Activated naive CD4-positive, alpha-beta T cell treated with Interleukin-2 at 50 U/mL for 16 hours (primary cell): ENCODE results near the gene MYO1C.

Experiments
- DNase-seq: peaks from one replicate; pipeline ENCODE4 v3.0.0-alpha.2; 2020

MYO1C gene

DNA sequence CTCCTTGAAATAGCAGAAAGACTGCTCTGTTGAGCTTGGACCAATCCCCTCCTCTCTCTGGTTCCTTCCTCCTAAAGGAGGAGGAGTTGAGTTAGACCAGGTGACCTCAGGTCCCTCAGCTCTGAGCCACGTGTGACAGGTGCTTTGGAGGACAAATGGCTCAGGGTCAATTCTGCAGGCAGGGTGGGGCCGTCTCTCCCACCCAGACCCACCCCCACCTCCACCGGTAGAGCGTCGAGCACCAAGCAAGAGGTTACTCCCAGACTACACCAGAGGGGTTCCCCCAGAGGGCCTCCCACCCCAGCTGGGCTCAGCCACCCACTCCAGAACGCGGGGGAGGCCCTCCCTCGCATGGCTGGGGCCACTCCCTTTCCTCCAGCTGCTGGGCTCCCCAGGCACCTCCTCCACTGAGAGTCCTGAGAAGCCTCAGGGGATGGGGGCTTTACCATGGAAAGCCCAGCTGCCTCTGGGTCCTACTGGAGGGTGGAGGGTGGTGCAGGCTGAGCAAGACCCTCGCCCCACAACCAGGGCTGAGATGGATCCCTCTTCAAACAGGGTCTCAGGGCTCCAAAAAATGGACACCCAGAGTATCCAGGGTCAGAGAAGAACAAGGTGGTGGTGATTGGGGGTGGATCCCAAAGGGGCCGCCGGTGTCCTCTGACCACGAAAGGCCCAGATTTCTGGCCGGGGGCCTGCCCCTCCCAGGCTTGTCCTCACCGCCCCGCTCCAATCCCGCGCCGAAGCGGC lies 7.6 kb downstream of the MYO1C start:
- DNase-seq, result peak; percentile 47

DNA sequence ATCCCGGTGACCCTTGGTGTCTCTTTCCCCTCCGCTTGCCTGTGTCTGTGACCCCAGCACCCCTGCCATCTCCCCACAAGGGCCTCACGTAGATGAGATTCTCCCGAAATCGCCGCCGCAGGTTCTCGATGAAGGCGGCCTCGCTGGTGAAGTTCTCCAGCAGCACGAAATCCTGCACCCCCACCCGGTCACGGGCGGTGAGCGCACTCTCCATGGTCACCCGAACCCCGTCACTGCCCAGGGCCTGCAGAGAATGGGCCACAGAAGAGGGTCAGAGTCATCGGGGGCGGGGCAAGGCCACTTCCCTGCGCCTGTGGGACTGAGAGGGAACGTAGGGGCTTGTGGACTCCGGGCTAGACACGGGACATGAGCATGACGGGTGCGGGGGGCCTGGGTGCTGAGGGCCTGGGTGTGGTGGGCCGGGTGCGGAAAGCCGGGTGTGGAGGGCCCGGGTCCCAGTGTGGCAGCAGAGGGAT lies 8.4 kb downstream of the MYO1C start:
- no peak for DNase-seq

DNA sequence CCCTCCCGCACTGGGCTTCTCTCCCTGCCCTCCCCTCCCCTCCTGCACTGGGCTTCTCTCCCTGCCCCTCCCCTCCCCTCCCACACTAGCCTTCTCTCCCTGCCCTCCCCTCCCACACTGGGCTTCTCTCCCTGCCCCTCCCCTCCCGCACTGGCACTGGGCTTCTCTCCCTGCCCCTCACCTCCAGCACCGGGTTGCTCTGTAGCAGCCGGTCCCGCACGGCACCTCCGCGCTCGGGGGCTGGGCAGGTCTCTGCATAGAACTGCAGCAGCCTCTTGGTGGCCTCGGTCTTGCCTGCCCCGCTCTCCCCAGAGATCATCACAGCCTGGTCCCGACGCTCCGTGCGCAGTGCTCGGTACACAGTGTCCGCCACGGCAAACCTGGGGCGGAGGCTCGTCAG lies 9.8 kb downstream of the MYO1C start:
- DNase-seq, result no peak

DNA sequence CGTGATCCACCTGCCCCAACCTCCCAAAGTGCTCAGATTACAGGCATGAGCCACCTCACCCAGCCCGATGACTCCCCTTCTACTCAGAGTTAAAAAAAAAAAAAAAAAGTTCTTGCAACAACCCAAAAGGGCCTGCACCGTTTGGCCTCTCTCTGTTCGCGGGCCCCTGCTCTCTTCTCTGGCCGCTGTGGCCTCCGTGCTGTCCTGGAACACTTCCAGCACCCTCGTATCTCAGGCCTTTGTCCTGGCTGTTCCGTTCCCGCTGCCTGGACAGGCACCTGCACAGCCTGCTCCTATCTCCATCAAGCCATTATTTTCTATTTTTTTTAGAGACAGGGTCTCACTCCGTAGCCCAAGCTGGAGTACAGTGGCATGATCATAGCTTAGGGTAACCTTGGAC lies 10.8 kb downstream of the MYO1C start:
- DNase-seq, result no peak

DNA sequence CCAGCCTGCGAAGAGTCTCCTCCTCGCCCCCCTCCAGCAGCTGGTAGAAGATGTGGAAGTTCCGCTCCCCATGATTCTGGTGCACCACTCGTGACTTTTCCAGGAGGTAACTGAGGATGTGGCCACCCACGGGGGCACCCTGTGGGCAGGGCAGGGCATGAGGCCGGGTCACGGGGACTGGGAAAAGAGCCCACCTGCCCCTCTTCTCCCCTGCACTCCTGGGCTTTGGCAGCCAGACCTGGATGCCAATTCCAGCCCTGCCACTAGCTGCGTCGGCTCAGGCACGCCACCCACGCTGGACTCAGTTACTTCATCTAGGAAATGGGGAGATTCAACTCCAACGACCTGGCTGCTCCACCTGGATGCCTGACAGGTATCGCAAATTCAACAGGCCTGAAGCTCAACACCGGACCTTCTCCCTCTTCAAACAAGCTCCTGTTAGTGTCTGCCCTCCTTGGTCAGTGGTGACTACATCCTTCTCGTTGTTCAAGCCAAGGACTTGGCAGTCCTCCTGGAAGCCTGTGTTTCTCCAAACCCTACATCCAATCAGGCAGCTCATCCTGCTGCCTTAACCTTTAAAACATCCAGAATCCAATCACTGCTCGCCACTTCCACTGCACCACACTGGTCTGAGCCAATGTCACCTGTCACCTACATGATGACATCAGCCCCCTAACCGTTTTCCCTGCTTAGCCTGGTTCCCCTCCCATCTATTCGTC lies 11.6 kb downstream of the MYO1C start:
- DNase-seq, result no peak

DNA sequence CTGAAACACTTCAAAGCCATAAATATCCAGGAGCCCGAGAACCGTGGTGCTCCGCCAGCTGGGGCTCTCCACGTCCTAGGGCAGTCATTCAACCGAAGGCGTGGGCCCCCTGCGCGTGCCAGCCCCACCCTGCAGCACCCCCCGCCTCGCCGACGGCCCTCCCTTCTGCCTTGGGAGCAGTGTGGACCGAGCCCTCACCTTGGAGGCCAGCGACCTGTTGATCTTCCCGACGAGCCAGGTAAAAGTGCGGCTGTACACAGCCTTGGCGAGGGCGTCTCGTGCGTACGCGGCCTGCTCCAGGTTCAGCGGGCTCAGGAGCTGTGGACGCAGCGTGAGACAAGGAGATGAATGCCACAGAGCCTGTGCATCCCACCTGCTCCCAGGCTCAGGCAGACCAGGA lies 14.1 kb downstream of the MYO1C start:
- DNase-seq, result no peak

DNA sequence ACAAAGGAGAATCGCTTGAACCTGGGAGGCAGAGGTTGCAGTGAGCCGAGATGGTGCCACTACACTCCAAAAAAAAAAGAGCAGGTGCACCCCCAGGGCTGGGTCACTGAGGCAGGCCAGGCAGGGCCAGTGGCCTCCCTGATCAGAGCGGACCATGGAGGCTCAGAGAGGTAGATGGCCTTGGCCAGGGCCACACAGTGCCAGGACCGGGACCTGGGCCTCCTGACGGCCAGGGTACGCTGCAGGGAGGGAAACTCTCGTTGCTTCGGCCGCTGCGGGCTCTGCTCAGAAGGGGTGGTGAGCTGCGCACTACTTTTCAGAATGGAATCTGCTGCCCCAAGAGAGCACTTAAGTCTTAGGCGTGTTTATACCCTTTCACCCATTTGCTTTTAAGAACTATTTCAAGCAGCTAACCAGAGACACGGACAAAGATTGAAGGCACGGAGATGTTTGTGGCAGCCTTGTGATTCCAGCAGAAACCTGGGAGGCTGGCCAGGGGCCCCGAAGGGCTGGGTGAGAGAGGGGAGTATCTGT lies 17.1 kb downstream of the MYO1C start:
- no peak for DNase-seq

DNA sequence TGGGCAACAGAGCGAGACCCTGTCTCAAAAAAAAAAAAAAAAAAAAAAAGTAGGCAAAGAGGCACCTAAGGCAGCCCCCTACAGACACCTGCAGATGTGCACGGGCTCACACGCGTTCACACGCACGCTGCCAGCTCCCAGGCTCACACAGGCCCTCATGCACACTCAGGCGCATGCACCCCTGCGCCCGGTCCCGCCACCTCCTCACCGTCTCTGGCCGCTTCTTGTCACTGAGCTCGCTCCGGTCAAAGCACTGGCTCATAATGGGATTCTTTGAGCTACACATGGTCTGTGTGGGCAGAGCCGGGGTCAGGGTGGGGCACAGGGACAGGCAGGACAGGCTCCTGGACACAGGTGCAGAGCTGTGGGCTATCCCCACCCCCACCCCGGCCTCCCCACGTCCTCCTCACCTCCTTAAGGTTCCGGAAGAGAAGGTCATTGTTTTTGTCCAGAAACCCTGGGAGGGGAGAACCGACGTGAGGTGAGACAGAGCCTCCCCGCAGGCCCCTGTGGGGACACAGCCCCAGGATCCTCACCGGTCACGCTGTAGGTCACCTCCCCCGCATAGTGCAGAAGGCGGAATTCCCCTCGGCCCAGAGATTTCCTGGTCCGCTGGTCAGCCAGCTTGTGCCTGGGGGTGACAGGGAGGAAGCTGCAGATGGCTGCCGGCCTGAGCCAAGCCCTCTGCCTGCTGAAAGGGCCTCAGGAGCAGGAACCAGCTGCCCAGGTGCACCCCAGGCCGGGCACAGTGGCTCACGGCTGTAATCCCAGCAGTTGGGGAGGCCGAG lies 17.9 kb downstream of the MYO1C start:
- no peak for DNase-seq

DNA sequence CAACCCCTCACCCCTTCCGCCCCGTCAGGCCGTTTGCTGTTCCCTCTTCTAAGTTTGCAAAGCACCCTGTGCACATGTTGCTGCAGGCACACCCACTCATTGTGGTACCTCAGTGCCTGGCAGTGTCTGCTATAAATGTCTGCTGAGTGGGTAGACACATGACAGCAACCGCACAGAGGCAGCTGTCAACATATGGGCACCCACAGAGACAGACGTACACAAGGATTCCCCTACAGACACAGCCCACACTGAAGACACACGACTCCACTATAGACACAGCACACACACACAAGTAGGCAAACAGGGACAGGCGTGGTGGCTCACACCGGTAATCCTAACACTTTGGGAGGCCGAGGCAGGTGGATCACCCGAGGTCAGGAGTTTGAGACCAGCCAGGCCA lies 18.6 kb downstream of the MYO1C start:
- DNase-seq, result peak; percentile 22

DNA sequence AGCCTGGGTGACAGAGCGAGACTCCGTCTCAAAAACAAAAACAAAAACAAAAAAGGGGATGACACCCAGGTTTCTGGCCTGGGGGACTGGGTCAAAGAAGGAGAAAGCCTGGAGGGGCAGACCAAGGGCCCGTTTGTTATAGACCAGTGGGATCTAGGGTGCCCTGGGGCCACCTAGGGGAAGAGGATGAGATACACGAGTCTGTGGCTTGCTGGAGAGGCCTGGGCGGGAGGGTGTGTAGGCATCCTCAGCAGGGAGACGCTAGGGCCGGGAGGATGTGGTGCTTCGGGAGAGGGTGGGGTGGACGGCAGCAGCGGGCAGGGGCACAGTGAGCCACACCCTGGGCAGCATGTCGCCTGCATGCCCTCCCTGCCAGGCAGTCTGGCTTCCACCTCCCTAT lies 19.3 kb downstream of the MYO1C start:
- DNase-seq, result no peak

DNA sequence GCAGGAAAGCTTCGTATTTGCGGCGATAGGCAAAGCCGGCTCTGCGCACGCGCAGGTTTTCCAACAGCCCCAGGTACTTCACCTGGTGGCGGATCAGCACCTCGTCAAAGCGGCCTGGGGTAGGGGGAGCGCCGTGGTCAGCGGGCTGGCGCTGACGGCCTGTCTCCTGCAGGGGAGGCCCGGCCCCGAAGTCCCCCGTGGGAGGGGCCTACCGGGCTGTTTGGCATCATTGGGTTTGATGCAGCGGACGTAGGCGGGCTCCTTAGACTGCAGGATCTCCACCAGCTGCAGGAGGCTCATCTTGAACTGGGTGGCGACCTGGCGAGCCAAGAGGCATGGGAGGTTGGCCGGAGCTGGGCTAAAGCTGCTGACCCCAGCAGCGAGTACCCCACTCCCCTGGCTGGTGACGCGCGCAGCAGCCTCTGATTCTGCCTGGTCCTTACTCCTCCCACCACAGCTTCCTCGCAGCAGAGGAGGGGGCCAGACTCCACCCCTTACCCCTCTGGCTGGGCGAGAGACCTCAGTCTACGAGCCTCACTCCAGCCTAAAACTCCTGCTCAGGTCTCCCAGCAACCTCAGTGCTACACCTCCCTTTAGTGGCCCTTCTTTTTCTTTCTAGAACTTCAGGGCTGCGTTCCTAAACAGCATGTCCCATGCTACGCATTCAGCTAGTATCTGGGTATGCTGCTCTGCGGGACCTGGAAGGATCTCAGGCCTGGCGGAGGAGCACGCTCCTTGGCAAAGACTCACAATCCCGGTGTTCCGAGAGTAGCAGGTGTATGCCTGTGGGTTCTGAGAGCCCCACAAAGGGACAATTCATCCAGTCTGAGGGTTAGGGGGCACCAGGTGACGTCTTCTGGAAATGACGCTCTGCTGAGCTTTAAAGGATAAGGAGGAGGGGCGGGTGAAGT lies 20.3 kb downstream of the MYO1C start:
- DNase-seq, result no peak

DNA sequence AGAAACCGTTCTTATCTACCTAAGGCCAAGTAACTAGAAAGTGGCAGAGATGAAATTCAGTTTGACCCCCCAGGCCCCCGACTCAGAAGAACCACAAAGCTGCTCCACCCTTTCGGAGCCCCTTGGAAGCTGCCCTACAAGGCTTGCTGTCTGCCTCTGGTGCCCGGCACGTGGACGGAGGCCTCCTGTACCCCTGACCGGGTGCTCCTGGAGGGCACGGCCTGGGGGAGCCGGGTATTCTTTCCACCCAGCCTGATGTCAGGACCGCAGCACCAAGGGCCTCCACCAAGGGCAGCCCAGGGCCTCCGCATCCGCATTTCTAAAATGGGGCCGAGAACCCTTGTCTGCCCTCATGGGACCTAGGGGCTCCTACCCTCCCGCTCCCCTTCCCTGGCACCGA lies 21.0 kb downstream of the MYO1C start:
- DNase-seq, result no peak

DNA sequence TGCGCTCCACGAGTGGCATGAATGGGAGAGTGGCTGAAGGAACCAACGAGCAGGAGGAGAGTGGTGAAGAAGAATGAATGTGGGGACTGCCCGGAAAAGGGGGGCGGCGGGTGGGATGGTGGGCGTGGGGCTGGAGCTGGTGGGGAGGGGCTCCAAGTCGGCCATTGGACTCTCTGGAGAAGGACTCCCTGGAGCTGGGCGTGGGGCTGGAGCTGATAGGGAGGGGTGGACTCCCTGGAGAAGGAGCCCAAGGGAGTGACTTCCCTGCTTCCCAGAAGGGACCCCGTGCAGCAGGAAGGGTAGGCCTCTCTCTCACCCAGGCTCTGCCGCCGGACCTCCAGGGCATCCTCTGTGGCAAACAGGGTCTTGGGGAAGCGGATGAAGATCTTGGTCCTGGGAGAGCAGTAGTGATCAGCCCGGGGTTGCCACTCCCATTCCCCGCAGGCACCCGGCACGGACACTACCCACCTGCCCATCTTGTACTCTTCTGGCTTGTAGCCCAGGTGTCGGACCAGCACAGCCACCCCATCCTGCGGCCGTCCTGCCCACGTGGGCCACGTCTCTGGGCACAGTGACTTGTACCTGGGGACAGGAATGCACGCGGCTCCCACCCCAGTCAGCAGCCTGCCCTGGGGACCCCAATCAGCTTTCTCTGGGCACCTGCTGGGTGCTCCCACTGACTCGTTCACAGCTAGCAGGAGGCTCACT lies 21.6 kb downstream of the MYO1C start:
- no peak for DNase-seq

DNA sequence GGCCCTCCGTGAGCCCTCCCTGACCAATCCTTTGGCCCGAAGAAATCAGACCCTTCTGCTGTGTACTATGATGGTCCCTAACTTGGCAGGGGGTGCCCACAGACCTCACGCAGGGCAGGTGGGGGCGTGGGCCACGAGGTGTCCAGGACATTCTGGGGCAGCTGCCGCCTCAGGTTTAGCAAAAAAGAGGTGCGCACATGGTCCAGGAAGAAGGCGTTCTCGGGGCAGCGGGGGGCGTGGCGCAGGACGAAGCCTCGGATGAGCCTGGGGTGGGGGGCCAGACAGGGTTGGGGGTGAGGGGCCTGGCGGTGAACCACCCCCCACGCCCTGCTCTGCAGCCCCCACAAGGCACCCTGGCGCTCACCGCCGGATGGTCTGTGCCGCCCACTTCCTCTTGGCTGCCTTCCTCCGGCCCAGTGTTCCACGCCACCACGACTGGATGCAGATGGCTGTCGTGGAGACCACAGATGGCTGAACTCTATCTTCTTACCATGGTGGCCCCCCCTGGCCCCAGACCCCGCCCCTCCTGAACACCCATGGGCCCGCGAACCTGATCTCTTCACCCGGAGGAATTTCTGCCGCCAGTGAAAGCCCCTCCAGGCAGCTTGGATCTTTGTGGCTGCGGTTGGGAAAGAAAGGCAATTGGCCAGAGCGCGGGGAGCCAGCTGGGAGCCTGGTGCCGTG lies 22.3 kb downstream of the MYO1C start:
- DNase-seq, result no peak

DNA sequence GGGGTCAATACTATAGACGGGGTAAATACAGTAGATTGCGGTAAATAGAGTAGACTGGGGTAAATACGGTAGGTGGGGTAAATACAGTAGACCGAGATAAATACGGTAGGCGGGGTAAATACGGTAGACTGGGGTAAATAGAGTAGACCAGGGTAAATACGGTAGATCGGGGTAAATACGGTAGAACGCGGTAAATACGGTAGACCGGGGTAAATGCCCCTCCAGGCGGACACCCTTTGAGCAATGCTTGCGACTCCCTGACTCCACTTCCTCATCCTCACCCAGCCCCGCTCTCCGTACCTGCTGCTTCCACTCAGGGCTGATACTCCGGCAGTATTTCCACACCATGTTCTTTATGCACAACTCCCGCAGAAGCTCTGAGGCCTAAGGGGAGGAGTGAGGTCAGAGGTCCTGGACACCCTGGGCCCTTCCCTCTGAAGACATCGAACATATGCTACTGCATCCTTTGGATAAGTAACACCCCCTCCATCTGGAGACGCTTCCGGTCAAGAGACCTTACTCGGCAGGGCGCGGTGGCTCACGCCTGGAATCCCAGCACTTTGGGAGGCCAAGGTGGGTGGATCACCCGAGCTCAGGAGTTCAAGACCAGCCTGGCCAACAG lies 23.1 kb downstream of the MYO1C start:
- no peak for DNase-seq

DNA sequence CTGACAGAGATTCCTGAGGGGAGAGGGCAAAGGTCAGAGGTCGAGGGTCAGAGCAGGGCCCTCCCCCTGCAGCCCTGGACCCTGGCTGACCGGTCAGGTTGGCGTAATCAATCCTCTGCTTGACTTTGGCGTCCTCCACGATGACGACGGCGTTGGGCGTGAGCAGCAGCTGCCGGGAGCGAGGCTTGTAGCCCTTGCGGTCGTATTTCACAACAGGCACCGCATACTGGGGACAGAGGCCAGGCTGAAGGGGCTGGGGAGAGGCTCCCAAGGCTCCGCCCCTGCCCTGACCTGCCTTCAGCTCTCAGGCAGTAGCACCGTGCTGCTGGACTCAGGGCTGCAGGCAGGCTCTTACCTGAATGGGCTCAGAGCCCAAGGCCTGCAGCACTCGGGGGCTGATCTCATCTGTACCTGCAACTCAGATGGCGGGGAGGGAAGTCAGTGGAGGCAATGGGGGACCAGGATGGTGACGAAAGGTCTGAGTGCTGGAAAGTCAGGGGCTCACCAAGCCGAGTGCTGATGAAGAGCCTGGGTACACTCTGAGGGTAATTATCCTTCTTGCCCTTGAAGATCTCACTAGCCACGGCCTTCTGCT lies 24.5 kb downstream of the MYO1C start:
- no peak for DNase-seq

DNA sequence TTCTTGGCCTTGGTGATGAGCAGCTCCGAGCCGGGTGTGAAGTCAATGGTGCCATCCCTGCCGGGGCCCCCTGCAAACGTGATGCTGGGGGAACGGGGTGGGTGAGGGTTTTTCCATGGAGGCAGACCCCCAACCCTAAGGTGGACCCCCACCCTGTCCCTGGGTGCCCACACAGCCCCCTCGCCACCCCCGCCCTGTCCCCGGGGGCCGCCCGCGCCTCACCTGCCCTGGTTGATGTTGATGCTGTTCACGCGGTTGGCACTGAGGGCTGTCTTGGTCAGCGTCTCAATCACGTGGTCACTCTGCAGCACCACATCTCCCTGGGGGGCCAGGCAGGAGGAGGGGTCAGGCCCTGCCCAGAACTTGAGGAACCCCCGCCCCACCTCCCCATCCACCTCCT lies 25.2 kb downstream of the MYO1C start:
- no peak for DNase-seq

DNA sequence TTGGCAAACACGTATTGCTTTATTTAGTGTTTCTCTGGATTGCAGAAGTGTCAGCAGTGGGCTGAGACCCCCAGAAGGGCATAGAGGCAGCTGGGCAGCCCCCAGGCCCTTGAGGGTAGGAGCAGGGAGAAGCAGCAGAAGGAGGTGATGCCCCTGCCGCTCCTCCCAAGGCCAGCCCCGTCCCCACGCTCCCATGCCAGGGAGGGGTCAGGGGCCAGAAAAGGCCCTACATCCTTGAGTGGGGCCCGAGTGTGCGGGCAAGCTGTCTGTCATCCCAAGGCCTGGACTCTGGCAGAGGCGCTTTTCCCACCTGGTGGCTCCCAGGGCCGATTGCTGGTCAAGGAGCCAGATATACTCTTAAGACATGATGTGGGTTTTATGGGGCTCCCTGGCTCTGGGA lies 28.3 kb downstream of the MYO1C start:
- no peak for DNase-seq

DNA sequence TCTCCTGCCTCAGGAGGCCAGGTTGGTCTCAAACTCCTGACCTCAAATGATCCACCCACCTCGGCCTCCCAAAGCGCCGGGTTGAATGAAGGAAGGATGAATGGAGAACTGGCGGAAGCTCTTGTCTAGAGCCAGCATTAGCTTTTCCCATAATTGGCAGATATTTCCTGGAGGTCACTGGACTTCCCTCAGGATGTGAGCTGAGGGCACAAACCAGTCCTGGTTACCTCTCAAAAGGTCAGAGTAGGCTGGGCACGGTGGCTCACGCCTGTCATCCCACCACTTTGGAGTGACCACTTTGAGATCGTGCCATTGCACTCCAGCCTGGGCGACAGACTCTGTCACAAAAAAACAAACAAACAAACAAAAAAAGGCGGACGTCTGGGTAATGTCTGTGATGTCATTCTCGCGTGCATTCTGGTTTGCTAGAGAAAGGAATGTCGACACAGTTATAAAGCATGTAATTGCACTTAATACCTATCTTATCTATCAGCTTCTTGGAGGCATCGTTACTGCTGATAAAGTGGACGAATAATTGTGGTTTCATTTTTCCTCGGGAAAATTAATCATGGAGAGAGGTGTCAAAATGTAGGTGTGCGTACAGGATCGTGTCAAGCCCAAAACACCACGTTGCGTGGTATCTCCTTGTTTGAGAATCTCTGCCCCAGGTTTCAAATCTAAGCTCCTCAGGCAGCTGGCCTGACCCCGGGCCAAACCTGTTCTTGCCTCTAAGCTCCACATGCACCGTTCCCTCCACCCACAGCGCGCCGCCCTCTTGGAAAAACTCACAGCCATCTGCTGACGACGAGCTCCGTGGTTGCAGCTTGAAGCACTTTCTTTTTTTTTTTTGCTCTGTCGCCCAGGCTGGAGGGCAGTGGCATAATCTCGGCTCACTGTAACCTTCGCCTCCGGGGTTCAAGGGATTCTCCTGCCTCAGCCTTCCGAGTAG lies 30.0 kb downstream of the MYO1C start:
- DNase-seq, result no peak
